SK-N-DZ (cell line): ENCODE measurements around the gene FEZ2.

Source experiments
- DNase-seq: peaks from one replicate; pipeline ENCODE4 v3.0.0-alpha.2; 2015; ENCODE audit warnings: low spot score

Gene FEZ2

DNA sequence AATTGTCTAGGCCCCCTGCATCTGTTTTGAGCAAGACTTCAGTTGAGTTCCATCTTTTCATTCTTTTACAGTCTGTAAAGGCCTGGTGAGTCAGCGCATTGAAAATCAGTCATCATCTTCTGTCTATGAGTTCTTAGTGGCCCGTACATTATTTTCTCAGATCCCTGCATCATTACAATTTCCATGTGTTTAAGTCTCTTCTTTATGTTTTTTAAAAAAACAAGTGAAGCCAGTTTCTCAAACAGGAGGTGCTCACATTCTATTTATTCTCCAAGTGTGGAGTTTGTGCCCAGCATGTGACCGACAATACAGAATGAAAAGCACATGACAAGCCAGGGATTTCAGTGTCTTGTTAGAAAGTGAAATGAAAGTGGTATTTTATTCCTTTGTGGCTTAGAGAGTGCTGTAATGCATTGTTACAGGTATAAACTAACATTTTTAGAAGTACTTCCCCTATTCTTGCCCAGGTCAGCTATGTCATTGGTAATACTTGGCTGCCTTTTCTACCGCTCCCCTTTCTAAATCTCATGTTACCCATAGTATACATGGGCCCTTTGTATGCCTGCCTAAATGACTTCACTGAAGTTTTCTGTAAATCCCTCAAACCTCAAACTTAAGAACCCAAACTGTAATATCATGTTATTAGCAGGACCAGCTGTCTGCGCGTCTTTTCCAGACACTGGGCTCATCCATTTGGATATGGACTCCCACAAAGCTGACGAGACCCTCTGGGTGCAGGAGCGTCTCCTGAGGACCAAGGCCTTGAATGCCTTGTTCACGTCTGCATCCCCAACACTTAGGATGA lies 67.6 kb downstream of the FEZ2 start:
- no peak for DNase-seq

DNA sequence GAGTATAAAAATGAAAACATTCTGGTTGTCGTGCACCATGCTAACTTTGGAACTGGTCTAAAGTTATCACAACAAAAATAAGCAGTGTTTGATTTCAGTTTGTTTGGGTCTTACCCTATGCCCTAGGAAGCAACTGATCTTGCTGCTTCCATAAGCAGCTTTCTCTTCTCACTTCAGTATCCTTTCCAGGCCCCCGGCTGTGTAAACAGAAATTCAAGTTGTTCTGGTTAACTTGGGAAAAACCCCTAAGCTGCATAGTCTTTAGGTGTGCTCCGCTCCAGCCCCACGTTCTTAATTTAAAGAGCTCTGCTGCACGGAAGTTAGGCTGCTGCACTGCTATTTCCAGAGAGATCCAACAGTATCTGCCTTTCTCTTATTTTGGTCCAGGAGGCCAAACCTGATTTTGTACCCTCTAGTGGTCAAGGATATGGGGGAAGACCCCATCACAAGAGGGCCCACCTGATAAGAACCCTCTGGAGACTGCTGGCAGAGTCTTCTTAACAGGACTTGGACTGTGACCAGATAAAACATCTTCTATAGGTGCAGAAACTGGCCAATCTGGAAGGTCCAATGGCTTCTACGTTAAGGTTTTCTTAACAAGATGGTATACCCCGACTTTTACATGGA lies 69.1 kb downstream of the FEZ2 start:
- no peak for DNase-seq

- no peak for DNase-seq
These were observed 69.7 kb downstream of the FEZ2 start for GRCh38 chr2:36528274-36528673.

- DNase-seq = no peak
These were observed 71.7 kb downstream of the FEZ2 start for GRCh38 chr2:36526226-36526625.

DNA sequence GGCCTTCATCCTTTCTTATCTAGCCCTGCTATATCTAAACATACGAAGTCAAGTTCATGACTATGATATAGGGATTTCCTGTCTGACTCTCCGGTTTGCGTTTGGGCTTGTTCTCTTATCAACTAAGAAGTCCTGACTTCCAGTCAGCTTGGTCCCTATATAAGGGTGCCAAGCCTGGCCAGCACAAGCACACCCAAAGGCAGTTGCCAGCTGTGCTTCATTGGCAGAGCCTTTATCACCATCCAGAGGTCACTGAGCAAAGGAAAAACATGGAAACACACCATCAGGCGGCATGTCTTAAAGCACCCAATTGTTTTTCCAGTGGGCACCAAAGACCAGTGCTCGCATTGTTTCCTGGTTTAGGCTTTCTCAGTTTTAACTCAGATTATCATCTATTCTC lies 72.7 kb downstream of the FEZ2 start:
- no peak for DNase-seq

DNA sequence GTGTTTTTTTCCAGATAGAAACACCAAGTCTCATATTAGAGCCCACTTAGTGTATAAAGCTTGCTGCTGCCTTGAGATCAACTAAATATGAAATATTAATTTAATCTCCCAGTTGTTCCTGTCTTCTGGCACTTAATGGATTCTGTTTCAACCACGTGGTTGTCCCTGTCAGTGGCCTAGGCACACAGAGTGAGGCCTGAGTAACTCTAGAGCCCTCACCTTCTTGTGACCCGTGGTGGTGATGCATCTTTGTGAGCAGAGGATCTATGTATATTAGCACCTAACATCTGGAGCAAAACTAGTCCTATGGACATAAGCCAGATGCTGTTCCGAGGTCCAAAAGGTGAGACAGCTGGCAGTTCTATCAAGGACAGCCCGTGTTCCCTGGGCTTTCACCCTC lies 74.8 kb downstream of the FEZ2 start:
- DNase-seq = no peak

- no peak for DNase-seq
These were observed 77.5 kb downstream of the FEZ2 start for GRCh38 chr2:36520431-36520830.

DNA sequence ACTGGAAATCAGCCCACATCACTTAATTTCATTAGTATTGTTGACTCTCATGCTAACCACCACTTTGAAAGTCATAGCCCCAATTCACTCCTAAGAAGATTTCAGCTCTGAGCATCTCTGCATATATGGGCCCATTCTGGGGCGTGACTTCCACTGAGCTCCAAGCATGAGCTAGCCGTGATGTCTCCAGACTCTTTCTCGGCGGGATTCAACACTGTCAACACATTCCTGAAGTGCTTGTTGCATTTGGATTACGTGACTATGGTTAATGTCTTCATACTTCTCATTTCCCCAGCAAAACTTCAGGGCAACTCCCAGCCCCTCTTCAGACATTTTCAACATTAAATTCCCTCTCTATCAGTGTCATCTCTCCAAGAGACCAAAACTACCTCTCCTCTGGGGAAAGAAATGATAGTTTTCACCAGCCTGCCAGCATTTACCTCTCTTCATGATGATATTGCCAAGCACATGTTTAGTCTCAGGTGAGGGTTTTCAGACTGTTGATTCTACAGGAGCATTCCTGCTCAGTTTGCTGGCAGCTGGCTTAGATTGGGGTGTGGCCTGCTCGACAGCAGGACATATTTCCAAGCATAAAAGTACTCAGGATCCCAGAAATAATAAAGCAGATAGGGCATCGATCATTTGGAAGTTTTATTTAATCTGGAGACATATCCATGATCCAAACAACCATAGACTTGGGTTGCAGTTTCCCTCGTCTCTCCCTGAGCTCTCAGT lies 81.7 kb downstream of the FEZ2 start:
- DNase-seq = no peak

DNA sequence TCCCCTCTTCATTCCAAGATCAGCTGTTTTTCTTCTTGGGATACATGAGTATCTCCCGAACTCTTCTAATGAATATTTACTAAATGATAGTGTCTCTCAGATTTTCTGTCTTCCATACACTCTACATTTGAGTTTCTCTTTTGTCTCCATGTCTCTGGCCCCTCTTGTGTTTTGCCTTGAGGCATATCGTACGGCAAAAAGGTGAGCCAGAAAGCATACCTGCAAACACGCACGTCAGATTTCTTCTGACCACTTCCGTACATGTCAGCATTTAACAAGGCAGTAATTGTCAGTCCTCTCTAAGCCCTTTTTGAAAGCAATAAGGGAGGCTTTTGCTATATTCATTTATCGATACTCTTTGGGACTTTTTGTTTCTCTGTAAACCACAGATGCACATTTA lies 82.4 kb downstream of the FEZ2 start:
- no peak for DNase-seq

DNA sequence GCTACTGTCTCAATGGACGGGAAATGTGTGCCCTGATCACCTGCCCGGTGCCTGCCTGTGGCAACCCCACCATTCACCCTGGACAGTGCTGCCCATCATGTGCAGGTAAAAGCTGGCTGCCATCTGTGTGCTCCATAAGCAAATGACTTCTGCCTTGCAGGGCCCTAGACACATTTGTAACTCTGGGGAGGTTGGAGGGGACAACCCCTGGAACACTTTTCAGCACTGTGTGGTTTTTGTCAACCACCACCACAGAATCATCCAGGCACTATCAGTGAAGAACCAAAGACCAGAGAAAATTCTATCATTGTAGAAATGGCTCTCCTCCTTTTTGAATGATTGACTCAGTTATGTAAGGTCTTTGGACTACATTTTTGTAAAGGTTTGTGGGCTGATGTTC lies 84.3 kb downstream of the FEZ2 start:
- no peak for DNase-seq

- no peak for DNase-seq
These were observed 85.3 kb downstream of the FEZ2 start for GRCh38 chr2:36512705-36513104.

GRCh38 chr2:36511858-36512603 lies 85.9 kb downstream of the FEZ2 start:
- no peak for DNase-seq

- no peak for DNase-seq
These were observed 88.9 kb downstream of the FEZ2 start for GRCh38 chr2:36509075-36509474.

DNA sequence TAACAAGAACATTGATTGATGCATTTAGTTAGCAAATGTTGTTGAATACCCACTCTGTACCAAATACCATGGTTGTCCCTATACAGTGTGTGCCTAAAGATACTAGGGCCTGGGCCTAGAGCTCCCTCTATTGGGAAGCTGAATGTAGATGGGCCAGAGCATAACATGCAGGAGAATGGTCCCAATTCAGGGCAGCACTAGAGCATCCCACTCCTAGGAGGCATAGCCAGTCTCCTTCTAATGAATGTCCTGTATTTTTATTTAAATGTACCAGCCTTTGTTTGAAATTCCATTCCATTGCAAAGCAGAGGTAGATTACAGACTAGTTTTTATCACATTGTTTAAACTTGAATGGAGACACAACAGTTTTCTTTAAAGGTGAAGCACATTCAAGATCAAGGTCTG lies 90.6 kb downstream of the FEZ2 start:
- DNase-seq = peak; percentile 5
